Uterus (tissue), 4 donors: ENCODE measurements around the gene PRF1. TPM values are rescaled to one million over a fixed set of nuclear protein-coding genes. Genes with fewer than 3 reads are reported as not detected.

ENCODE experiments used
- DNase-seq, 2 donors: peaks; one replicate each; pipeline ENCODE4 v3.0.0-alpha.2; 2019 to 2020
- H3K27ac ChIP-seq, 2 donors: fragments of 200-600 bp; sonication (generic); 1 replicate in 1 of 2; 2 replicates in 1 of 2; pipeline ENCODE4 v1.5.1; 2016 to 2018
- H3K27me3 ChIP-seq, 2 donors: fragments of 200-600 bp; sonication (generic); one replicate each; pipeline ENCODE4 v1.5.1; 2018 to 2019; ENCODE audit warnings: control low read depth in 1 of 2
- H3K36me3 ChIP-seq, 2 donors: fragments of 200-600 bp; sonication (generic); one replicate each; pipeline ENCODE4 v1.5.1; 2019; ENCODE audit warnings: control low read depth in 1 of 2
- H3K4me1 ChIP-seq, 2 donors: fragments of 200-600 bp; sonication (generic); one replicate each; pipeline ENCODE4 v1.5.1; 2018 to 2019; ENCODE audit warnings: control low read depth in 1 of 2
- H3K4me3 ChIP-seq, 2 donors: fragments of 200-600 bp; sonication (generic); 1 replicate in 1 of 2; 2 replicates in 1 of 2; pipeline ENCODE4 v1.5.1; 2018 to 2019; ENCODE audit warnings: mild to moderate bottlenecking in 1 of 2
- H3K9me3 ChIP-seq, 2 donors: fragments of 200-600 bp; sonication (generic); one replicate each; pipeline ENCODE4 v1.5.1; 2019; ENCODE audit warnings: control low read depth in 1 of 2
- POLR2A ChIP-seq, 2 donors: fragments of 450-650 bp; IDR thresholded peaks; one replicate each; pipeline ENCODE4 v1.6.1; 2016; ENCODE audit warnings: antibody characterized with exemption in 2 of 2, mild to moderate bottlenecking in 1 of 2, moderate library complexity in 1 of 2
- intact Hi-C: fragments of 100-400 bp; cut with DNase I; formaldehyde crosslinking; loops from one replicate; pipeline ENCODE4 v1.15.1; 2023; ENCODE audit warnings: low total_unique reads
- total RNA-seq, 4 donors: library from RNA; depleted of rRNA in 3 of 4; stranded (reverse); fragments of >200 nt in 3 of 4; gene quantifications; one replicate each; pipeline versions ENCODE4 v1.1.0 to v1.2.4, GENCODE V29; 2014 to 2023
- TF ChIP-seq, protein P1 (sequence below), 4 experiments: fragments of 200-600 bp in 2 of 4; fragments of 450-650 bp in 2 of 4; sonication (generic) in 2 of 4; IDR thresholded peaks; one replicate each; pipeline ENCODE4 v1.5.1; 2016 to 2019; ENCODE audit warnings: antibody characterized with exemption in 4 of 4, mild to moderate bottlenecking in 2 of 4, moderate library complexity in 1 of 4
- donor health status: DM: yes; HTN: yes; CAD: no.

Gene PRF1
- total RNA-seq, 4 donors from 2014 or later = 0.51 to 8.7 (median 1.1) TPM; not detected in 1

DNA sequence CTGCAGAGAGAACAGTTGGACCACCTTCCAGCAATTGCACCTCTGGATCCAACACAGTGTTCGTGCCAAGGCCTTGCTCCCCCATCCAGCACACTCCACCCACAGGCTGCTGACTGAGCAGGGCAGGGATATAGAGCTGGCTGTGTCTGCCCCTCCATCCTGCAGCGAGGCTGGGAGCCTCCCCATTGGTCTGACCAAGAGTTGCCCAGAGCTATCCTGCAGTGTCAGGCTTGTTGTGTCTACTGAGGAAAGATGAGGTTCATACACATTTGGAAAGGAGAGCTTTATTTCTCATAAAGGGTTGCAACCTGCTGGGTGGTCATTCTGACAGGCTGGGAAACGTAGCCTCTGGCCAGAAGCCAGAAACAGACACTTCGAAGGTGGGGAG, 27.1 kb downstream of the PRF1 start:
- no peaks in the 10 kb centered on the region for H3K9me3 ChIP-seq
- H3K27me3 ChIP-seq = no peaks in the 10 kb centered on the region
- TF ChIP-seq POLR2A (IDR thresholded peaks at IDR 0.05) = no peak
- TF ChIP-seq, protein P1, sequence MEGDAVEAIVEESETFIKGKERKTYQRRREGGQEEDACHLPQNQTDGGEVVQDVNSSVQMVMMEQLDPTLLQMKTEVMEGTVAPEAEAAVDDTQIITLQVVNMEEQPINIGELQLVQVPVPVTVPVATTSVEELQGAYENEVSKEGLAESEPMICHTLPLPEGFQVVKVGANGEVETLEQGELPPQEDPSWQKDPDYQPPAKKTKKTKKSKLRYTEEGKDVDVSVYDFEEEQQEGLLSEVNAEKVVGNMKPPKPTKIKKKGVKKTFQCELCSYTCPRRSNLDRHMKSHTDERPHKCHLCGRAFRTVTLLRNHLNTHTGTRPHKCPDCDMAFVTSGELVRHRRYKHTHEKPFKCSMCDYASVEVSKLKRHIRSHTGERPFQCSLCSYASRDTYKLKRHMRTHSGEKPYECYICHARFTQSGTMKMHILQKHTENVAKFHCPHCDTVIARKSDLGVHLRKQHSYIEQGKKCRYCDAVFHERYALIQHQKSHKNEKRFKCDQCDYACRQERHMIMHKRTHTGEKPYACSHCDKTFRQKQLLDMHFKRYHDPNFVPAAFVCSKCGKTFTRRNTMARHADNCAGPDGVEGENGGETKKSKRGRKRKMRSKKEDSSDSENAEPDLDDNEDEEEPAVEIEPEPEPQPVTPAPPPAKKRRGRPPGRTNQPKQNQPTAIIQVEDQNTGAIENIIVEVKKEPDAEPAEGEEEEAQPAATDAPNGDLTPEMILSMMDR (IDR thresholded peaks at IDR 0.05) = no peak
- H3K4me1 ChIP-seq = no peaks in the 10 kb centered on the region
- no peak for DNase-seq
- intact Hi-C loops = no loop called here
- no peak overlapping the region for H3K27ac ChIP-seq
- no peaks in the 10 kb centered on the region for H3K36me3 ChIP-seq
- no peak overlapping the region for H3K4me3 ChIP-seq

DNA sequence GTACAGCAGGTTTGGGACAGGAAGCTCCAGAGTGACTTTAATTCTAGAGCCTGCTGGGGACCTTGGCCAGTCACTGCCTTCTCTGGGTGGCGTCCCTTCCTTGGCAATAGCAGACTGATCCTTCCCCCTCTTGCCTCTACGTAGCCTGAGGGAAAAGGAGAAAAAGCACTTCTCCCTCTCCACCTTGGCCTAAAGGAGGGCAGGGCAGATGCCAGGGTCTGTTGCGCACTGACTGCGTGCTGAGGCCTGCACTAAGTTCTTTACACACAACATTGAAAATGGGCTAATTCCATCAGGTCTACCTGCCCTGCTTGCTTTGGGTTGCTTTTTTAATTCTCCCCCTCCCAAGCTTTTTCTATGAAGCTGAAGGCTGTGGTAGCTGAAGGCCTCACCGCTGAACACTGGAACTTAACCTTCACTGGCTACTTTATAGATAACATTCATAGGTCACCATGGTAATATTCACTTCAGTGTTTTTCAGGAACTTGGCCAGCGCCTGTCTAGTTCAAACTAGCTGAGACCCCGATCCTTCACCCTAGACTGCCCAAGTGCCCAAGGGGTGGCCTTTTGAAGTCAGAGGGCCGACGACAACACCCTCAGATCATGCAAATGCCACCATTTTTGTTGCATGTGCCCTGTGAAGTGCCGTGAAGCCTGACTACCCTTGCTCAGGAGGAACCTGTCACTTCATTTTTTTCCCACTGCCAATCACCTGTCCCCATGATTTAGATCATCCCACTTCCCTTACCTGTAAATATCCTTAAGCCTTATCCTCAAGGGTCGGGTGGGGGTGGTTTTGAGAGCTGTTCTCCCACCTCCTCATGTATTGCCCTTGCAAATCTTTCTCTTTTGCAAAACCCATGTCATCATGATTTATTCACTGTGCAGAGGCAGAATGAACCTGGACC, 28.7 kb downstream of the PRF1 start:
- Histone ChIP-seq H3K9me3 (no peaks in the 10 kb centered on the region), H3K36me3 (no peaks in the 10 kb centered on the region), H3K27me3 (no peaks in the 10 kb centered on the region), H3K4me3 (no peak overlapping the region), H3K27ac (no peak overlapping the region), H3K4me1 (no peaks in the 10 kb centered on the region)
- TF ChIP-seq, protein P1 (IDR thresholded peaks at IDR 0.05) = no peak
- no peak for TF ChIP-seq POLR2A (IDR thresholded peaks at IDR 0.05)
- intact Hi-C loops = no loop called here
- DNase-seq = no peak

DNA sequence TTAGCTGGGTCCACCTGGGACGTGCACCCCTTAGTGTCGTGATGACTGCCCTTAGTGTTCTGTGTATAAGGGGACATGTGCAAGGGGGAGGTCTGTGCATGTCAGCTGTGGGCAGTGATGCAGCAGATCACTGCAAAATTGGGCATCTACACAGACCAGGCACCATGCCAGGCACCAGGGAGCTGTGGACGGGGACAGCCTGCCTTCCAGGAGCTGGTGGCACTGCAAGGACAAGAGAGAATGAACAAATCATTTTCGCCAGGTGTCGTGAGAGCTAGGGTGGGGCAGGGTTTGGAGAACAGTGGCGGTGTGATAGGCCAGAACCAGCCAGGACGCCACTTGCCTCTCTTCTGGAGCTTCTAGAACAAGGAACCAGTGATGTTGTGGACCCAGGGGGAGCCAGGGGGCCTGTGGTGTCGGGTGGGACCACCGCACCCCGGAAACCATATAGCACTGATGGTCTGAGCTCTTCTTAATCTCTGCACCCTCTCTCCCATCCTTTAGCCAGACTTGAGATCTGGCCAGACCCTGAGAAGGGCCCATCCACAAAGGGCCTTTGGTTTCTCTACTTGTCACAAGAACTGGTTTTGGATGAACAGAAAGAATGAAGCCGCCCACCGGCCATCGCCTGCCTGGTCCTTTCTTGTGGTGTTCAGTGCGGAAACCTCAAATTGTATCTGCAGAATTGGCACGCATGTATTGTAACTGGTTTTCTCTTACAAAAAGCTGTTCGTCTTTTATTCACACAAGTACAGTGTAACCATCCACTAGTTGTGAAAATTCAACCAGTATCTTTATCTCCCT, 30.7 kb downstream of the PRF1 start:
- intact Hi-C loops = no loop called here
- no peak overlapping the region for H3K4me3 ChIP-seq
- no peaks in the 10 kb centered on the region for H3K4me1 ChIP-seq
- H3K36me3 ChIP-seq = no peaks in the 10 kb centered on the region
- no peaks in the 10 kb centered on the region for H3K9me3 ChIP-seq
- H3K27me3 ChIP-seq = no peaks in the 10 kb centered on the region
- no peak overlapping the region for H3K27ac ChIP-seq
- TF ChIP-seq POLR2A (IDR thresholded peaks at IDR 0.05) = no peak
- TF ChIP-seq, protein P1 (IDR thresholded peaks at IDR 0.05) = no peak
- no peak for DNase-seq

DNA sequence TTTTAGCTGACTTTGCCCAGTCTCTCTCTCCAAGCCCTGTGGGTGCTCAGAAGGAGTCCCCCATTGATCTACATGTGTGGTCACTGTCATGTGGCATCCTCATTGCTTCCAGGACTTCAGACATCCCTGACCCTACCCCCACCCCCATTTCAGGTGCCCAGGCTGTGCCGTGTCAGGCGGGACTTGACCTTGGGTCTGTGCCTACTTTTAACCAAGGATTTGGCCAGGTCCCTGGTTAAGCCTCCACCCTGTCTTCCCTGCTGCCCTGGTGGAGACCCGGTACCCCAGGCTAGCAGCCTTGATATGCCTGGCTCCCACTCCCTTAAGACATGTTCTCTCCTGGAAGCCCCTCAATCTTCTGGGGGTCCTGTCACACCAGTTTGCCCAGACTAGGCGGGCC, 31.3 kb downstream of the PRF1 start:
- intact Hi-C loops = no loop called here

More for the DNA sequence above, 31.3 kb downstream of the PRF1 start:
- H3K4me3 ChIP-seq = no peak overlapping the region
- H3K9me3 ChIP-seq = no peaks in the 10 kb centered on the region
- H3K27ac ChIP-seq = no peak overlapping the region
- no peak for DNase-seq
- H3K27me3 ChIP-seq = no peaks in the 10 kb centered on the region
- TF ChIP-seq POLR2A (IDR thresholded peaks at IDR 0.05) = no peak
- TF ChIP-seq, protein P1 (IDR thresholded peaks at IDR 0.05) = no peak
- H3K36me3 ChIP-seq = no peaks in the 10 kb centered on the region
- H3K4me1 ChIP-seq = no peaks in the 10 kb centered on the region
